Measurements from ENCODE around the gene CAB39. TPM values are rescaled to one million over a fixed set of nuclear protein-coding genes. Genes with fewer than 3 reads are reported as not detected.
"Not testable (repeated sequence)": the region's sequence is repeated elsewhere in the genome, so short reads cannot be mapped to it uniquely, and the experiment has no call there.

CAB39 gene
- total RNA-seq, 1 donor from 2014 or later = 60.3 TPM

GRCh38 chr2:230719340-230719739, 6.7 kb downstream of the CAB39 start:
- TF ChIP-seq CTCF (IDR thresholded peaks at IDR 0.05; ENCODE audit: partially characterized antibody, unreplicated experiment) = no peak
- H3K4me1 Mint-ChIP-seq (ENCODE audit: low read depth, unreplicated experiment) = peaks cover 23% of the 10 kb centered on the region
- DNase-seq = no peak
- no peaks in the 10 kb centered on the region for H3K9me3 Mint-ChIP-seq (ENCODE audit: unreplicated experiment)
- no peaks in the 10 kb centered on the region for H3K36me3 Mint-ChIP-seq (ENCODE audit: unreplicated experiment)
- no peak overlapping the region for H3K27ac Mint-ChIP-seq (ENCODE audit: unreplicated experiment)
- H3K4me3 Mint-ChIP-seq (ENCODE audit: unreplicated experiment) = no peak overlapping the region
- no peaks in the 10 kb centered on the region for H3K27me3 Mint-ChIP-seq (ENCODE audit: unreplicated experiment)

- H3K9me3 Mint-ChIP-seq (ENCODE audit: unreplicated experiment) = no peaks in the 10 kb centered on the region
- no peaks in the 10 kb centered on the region for H3K36me3 Mint-ChIP-seq (ENCODE audit: unreplicated experiment)
- no peak for DNase-seq
- no peak overlapping the region for H3K4me3 Mint-ChIP-seq (ENCODE audit: unreplicated experiment)
- H3K4me1 Mint-ChIP-seq (ENCODE audit: low read depth, unreplicated experiment) = peaks cover 15% of the 10 kb centered on the region
- no peak overlapping the region for H3K27ac Mint-ChIP-seq (ENCODE audit: unreplicated experiment)
- H3K27me3 Mint-ChIP-seq (ENCODE audit: unreplicated experiment) = no peaks in the 10 kb centered on the region
- no peak for TF ChIP-seq CTCF (IDR thresholded peaks at IDR 0.05; ENCODE audit: partially characterized antibody, unreplicated experiment)
Measured at GRCh38 chr2:230721712-230722111, 9.1 kb downstream of the CAB39 start.

- no peak for TF ChIP-seq CTCF (IDR thresholded peaks at IDR 0.05; ENCODE audit: partially characterized antibody, unreplicated experiment)
- Mint-ChIP-seq H3K27ac (ENCODE audit: unreplicated experiment) (no peak overlapping the region), H3K4me1 (ENCODE audit: low read depth, unreplicated experiment) (peaks cover 10% of the 10 kb centered on the region), H3K9me3 (ENCODE audit: unreplicated experiment) (no peaks in the 10 kb centered on the region), H3K4me3 (ENCODE audit: unreplicated experiment) (no peak overlapping the region), H3K27me3 (ENCODE audit: unreplicated experiment) (no peaks in the 10 kb centered on the region), H3K36me3 (ENCODE audit: unreplicated experiment) (no peaks in the 10 kb centered on the region)
- DNase-seq = no peak
Measured at GRCh38 chr2:230722207-230722885, 9.7 kb downstream of the CAB39 start.

- no peak overlapping the region for H3K27ac Mint-ChIP-seq (ENCODE audit: unreplicated experiment)
- peaks cover 2% of the 10 kb centered on the region for H3K4me1 Mint-ChIP-seq (ENCODE audit: low read depth, unreplicated experiment)
- H3K4me3 Mint-ChIP-seq (ENCODE audit: unreplicated experiment) = no peak overlapping the region
- no peak for TF ChIP-seq CTCF (IDR thresholded peaks at IDR 0.05; ENCODE audit: partially characterized antibody, unreplicated experiment)
- no peaks in the 10 kb centered on the region for H3K9me3 Mint-ChIP-seq (ENCODE audit: unreplicated experiment)
- no peaks in the 10 kb centered on the region for H3K36me3 Mint-ChIP-seq (ENCODE audit: unreplicated experiment)
- H3K27me3 Mint-ChIP-seq (ENCODE audit: unreplicated experiment) = no peaks in the 10 kb centered on the region
- no peak for DNase-seq
Measured at GRCh38 chr2:230723363-230723762, 10.7 kb downstream of the CAB39 start.

GRCh38 chr2:230724957-230725356, 12.3 kb downstream of the CAB39 start:
- H3K4me1 Mint-ChIP-seq (ENCODE audit: low read depth, unreplicated experiment); H3K9me3 Mint-ChIP-seq (ENCODE audit: unreplicated experiment); H3K27ac Mint-ChIP-seq (ENCODE audit: unreplicated experiment); DNase-seq; H3K4me3 Mint-ChIP-seq (ENCODE audit: unreplicated experiment); H3K36me3 Mint-ChIP-seq (ENCODE audit: unreplicated experiment); H3K27me3 Mint-ChIP-seq (ENCODE audit: unreplicated experiment): not testable (repeated sequence)

Measured in glutamatergic neuron (in vitro differentiated cells).